OCI-LY1 (cell line): ENCODE data around the gene GNAL.

Experiments used
- H2AFZ ChIP-seq: fragments of 200-600 bp; sonication (generic), shearing (Covaris generic); 2 replicates; pipeline ENCODE4 v1.6.0; 2014; ENCODE audit warnings: antibody characterized with exemption, mild to moderate bottlenecking, low read length
- H3F3A ChIP-seq: fragments of 200-600 bp; sonication (generic), shearing (Covaris generic); 2 replicates; pipeline ENCODE4 v1.6.0; 2014; ENCODE audit warnings: mild to moderate bottlenecking, antibody characterized with exemption, low read length, moderate library complexity; ENCODE audit not compliant: insufficient read depth
- H3K27ac ChIP-seq: fragments of 200-600 bp; sonication (generic); 2 replicates; pipeline ENCODE4 v1.5.1; 2014; ENCODE audit warnings: low read length, mixed run types, mild to moderate bottlenecking, low read depth; ENCODE audit not compliant: poor library complexity, severe bottlenecking
- H3K27me3 ChIP-seq: fragments of 200-600 bp; sonication (generic); 2 replicates; pipeline ENCODE4 v1.6.0; 2014; ENCODE audit warnings: antibody characterized with exemption, mild to moderate bottlenecking, low read length, moderate library complexity; ENCODE audit not compliant: insufficient read depth
- H3K36me3 ChIP-seq: fragments of 200-600 bp; sonication (generic); 2 replicates; pipeline ENCODE4 v1.6.1; 2014; ENCODE audit warnings: mild to moderate bottlenecking, antibody characterized with exemption, low read length, moderate library complexity, mixed read lengths; ENCODE audit not compliant: insufficient read depth
- H3K4me1 ChIP-seq: fragments of 200-600 bp; sonication (generic); 2 replicates; pipeline ENCODE4 v1.5.1; 2014; ENCODE audit warnings: mild to moderate bottlenecking, low read length, moderate library complexity; ENCODE audit not compliant: insufficient read depth, severe bottlenecking
- H3K4me2 ChIP-seq: fragments of 200-600 bp; sonication (generic), shearing (Covaris generic); 2 replicates; pipeline ENCODE4 v1.6.1; 2014; ENCODE audit warnings: low read length
- H3K4me3 ChIP-seq: fragments of 200-600 bp; sonication (generic); 2 replicates; pipeline ENCODE4 v1.5.1; 2014; ENCODE audit warnings: low read length, low read depth, mild to moderate bottlenecking, mixed read lengths; ENCODE audit not compliant: poor library complexity, severe bottlenecking
- H3K79me2 ChIP-seq: fragments of 200-600 bp; shearing (Covaris generic); 2 replicates; pipeline ENCODE4 v1.6.1; 2016; ENCODE audit warnings: mixed run types, low read length, mixed read lengths; ENCODE audit not compliant: insufficient read depth
- H3K9ac ChIP-seq: fragments of 200-600 bp; sonication (generic), shearing (Covaris generic); 2 replicates; pipeline ENCODE4 v1.6.1; 2014; ENCODE audit warnings: mild to moderate bottlenecking, low read length, mixed read lengths
- H3K9me2 ChIP-seq: fragments of 200-600 bp; sonication (generic), shearing (Covaris generic); 2 replicates; pipeline ENCODE4 v1.6.1; 2014; ENCODE audit warnings: low read depth, mild to moderate bottlenecking, low read length, mixed read lengths
- H3K9me3 ChIP-seq: fragments of 200-600 bp; shearing (Covaris generic); 2 replicates; pipeline ENCODE4 v1.6.1; 2014; ENCODE audit warnings: low read length, mixed read lengths
- H4K20me1 ChIP-seq: fragments of 200-600 bp; sonication (generic), shearing (Covaris generic); 2 replicates; pipeline ENCODE4 v1.6.0; 2016; ENCODE audit warnings: mild to moderate bottlenecking, low read length; ENCODE audit not compliant: insufficient read depth
- EZH2 ChIP-seq: fragments of 200-600 bp; sonication (generic), shearing (Covaris generic); IDR thresholded peaks from 2 replicates; pipeline ENCODE4 v1.8.0; 2017; ENCODE audit warnings: borderline replicate concordance, mixed run types, mild to moderate bottlenecking, antibody characterized with exemption, low read length, moderate library complexity, mixed read lengths
- TF ChIP-seq, protein P1 (sequence below): fragments of 200-600 bp; sonication (generic), shearing (Covaris generic); IDR thresholded peaks from 2 replicates; pipeline ENCODE4 v1.5.1; 2017; ENCODE audit warnings: mild to moderate bottlenecking, antibody characterized with exemption, low read length, moderate library complexity, mixed read lengths

Gene GNAL

DNA sequence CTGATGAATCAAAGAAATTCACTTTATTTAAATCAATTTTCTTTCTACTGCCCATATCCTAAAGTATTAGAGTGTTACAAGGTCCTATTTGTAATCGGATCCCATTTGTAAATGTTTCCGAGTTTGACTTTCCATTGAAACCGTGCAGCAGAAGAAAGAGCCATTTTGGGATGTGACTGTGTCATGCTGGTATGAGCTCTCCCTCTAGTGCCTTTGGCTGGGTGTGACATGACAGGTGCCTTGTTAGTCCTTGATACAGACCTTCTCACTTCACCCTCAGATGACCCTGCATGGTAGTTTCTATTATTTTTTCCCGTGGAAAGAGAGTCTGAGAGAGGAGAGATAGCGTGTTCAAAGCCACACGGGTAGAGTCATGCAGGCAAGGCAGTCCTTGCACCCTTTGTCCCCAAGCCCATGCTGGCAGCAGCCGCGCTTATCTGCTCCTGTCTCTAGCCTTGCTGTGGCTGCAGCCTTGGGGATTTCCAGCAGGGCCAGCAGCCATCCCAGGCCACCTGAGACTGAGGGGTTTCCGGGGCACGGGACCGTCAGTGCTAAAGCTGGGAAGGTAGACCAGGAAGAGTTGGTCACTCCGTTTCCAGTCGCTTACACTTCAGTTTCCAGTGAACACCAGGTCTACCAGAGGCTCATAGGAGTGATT, 183.5 kb downstream of the GNAL start:
- H3K9me3 ChIP-seq: peaks cover 3% of the 10 kb centered on the region; the same call in 1 of the 2 replicates
- no peak for TF ChIP-seq EZH2
- TF ChIP-seq, protein P1, sequence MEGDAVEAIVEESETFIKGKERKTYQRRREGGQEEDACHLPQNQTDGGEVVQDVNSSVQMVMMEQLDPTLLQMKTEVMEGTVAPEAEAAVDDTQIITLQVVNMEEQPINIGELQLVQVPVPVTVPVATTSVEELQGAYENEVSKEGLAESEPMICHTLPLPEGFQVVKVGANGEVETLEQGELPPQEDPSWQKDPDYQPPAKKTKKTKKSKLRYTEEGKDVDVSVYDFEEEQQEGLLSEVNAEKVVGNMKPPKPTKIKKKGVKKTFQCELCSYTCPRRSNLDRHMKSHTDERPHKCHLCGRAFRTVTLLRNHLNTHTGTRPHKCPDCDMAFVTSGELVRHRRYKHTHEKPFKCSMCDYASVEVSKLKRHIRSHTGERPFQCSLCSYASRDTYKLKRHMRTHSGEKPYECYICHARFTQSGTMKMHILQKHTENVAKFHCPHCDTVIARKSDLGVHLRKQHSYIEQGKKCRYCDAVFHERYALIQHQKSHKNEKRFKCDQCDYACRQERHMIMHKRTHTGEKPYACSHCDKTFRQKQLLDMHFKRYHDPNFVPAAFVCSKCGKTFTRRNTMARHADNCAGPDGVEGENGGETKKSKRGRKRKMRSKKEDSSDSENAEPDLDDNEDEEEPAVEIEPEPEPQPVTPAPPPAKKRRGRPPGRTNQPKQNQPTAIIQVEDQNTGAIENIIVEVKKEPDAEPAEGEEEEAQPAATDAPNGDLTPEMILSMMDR: peak; percentile 70
- H3K27ac ChIP-seq: no peak overlapping the region
- H3F3A ChIP-seq: no peaks in the 10 kb centered on the region
- no peaks in the 10 kb centered on the region for H3K79me2 ChIP-seq
- no peak overlapping the region for H3K4me2 ChIP-seq
- no peaks in the 10 kb centered on the region for H3K9me2 ChIP-seq
- peaks cover 4% of the 10 kb centered on the region for H3K4me1 ChIP-seq
- no peak overlapping the region for H3K9ac ChIP-seq
- H3K36me3 ChIP-seq: no peaks in the 10 kb centered on the region
- no peak overlapping the region for H2AFZ ChIP-seq
- no peak overlapping the region for H3K4me3 ChIP-seq
- H3K27me3 ChIP-seq: no peaks in the 10 kb centered on the region; the same call in 1 of the 2 replicates
- no peaks in the 10 kb centered on the region for H4K20me1 ChIP-seq

DNA sequence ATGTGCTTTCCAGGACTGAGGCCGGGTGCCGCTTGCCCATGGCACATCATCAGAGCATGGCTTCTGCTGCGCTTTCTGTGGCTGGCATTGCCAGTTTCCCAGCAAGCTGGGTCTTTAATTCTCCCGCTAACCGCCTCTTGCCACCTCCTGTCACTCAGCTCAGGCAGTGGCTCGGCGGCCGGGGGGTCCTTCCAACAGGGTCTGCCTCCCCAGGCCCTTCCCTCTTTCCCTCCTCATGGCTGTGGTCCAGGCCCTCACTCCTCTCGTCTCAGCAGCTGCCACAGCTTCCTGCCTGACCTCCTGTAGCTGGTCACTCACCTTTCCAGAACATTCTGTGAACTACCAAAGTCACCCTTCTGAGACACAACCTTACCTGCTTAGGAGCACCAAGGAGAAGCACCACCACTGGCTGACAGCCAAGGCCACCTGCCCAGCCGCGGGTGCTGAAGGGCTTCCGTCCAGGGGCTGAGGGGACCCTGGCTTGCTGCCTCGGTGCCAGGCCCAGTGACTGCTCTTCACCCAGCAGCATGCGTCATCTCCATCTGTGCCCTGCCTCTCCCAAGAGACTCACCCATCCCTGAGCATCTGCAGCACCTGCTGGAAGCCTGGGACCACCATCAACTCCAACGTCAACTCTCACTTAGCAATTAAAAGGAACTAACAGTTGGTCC, 184.7 kb downstream of the GNAL start:
- Histone ChIP-seq H3K9me3 (peaks cover 3% of the 10 kb centered on the region; the same call in 1 of the 2 replicates), H4K20me1 (no peaks in the 10 kb centered on the region), H3K4me3 (no peak overlapping the region), H2AFZ (no peak overlapping the region), H3K27ac (no peak overlapping the region), H3F3A (no peaks in the 10 kb centered on the region), H3K36me3 (no peaks in the 10 kb centered on the region), H3K4me2 (no peak overlapping the region), H3K27me3 (no peaks in the 10 kb centered on the region; the same call in 1 of the 2 replicates), H3K4me1 (no peaks in the 10 kb centered on the region), H3K9me2 (no peaks in the 10 kb centered on the region), H3K9ac (no peak overlapping the region), H3K79me2 (no peaks in the 10 kb centered on the region)
- no peak for TF ChIP-seq EZH2
- TF ChIP-seq, protein P1: no peak

DNA sequence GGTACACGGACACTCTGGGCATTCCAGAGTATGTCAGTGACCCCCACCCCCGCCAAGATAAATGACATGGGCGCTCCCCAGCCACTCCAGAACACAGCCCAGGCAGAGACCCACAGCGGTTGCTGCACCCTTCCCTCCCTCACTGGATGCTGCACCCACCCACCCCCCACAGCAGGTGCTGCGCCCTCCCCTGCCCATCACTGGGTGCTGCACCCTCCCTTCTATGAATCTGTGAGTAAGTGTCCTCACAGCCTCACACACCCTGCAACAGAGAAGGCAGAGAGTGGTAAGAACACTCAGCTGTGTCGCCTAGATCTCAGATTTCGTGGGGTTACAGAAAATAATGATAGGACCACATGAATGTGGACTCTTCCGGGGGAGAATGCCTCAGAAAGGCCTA, 185.6 kb downstream of the GNAL start:
- H3K36me3 ChIP-seq: no peaks in the 10 kb centered on the region
- no peak overlapping the region for H3K27ac ChIP-seq
- H3F3A ChIP-seq: no peaks in the 10 kb centered on the region
- H3K79me2 ChIP-seq: no peaks in the 10 kb centered on the region
- no peak for TF ChIP-seq EZH2
- TF ChIP-seq, protein P1: peak; percentile 33; the same call in 1 of the 2 replicates
- H3K4me1 ChIP-seq: no peaks in the 10 kb centered on the region
- H3K4me2 ChIP-seq: no peak overlapping the region
- no peaks in the 10 kb centered on the region for H4K20me1 ChIP-seq
- peaks cover 3% of the 10 kb centered on the region; the same call in 1 of the 2 replicates for H3K9me3 ChIP-seq
- no peaks in the 10 kb centered on the region; the same call in 1 of the 2 replicates for H3K27me3 ChIP-seq
- H3K9me2 ChIP-seq: no peaks in the 10 kb centered on the region
- H3K4me3 ChIP-seq: no peak overlapping the region
- no peak overlapping the region for H3K9ac ChIP-seq
- no peak overlapping the region for H2AFZ ChIP-seq
